GM21825 (cell line): ENCODE results near the gene MEIS1.

Experiments used
- ATAC-seq: cut with Tn5 transposase; IDR thresholded peaks from one replicate; pipeline ENCODE4 v1.9.1; 2021; ENCODE audit warnings: mild to moderate bottlenecking, moderate library complexity; ENCODE audit not compliant: unreplicated experiment

Gene MEIS1

DNA sequence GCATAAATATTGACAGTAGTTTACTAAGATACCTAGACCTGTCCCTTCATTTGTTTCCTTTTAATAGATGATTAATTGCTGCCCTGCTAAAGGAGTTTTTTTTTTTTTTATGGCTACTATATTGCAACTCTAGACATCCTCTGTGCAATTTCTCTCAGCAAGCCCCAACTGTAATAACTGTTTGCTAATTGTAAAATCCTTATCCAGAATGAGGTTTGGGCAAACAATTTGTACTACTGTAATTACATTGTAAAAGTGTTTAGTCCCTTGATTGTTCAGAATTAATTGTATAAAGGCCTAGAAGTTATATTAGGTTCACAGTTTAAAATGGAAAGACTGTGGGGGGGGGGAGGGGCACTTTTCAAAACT lies 3.7 kb upstream of the MEIS1 start:
- no peak for ATAC-seq

- ATAC-seq, result no peak
Measured at GRCh38 chr2:66431846-66432587, 2.9 kb upstream of the MEIS1 start.

- ATAC-seq, result no peak
Measured at GRCh38 chr2:66432801-66433694, 1.9 kb upstream of the MEIS1 start.

GRCh38 chr2:66433695-66433944 lies 1.3 kb upstream of the MEIS1 start:
- ATAC-seq, result no peak

DNA sequence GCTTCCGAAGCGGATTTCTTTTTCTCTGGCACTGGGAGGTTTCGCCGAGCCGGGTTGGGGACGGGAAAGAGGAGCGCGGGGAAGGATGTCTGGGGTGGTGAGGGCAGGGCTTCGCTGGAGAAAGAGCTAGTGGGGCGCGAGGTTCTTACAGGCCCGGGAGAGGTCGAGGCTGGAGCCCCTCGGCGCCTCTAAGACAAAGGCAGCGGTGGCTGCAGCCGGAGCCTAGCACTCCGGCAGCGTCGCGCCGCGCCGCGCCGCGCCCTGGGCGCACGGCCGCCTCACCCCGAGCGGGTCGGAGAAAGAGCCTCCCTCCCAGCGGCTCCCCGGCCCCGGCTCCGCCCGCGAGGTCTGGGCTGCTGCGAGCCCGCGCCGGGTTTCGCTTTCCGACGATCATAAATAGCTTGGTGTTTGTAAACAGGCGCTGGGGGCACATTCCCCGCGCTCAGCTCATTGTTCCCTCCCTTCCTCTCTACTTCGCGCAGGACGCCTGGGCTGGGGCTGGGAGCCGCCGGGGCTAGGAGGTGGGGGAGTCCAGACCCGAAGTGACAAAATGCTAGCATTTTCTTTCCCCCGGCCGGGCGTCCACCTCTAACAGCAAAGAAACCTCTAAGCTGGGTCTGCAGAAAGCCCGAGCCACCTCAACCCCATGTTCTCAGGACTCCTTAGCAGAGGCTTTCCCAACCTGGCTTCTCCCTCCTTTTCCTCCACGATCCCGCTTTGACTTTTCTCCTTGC lies 813 bp upstream of the MEIS1 start:
- ATAC-seq, result no peak

- no peak for ATAC-seq
Measured at GRCh38 chr2:66435549-66435875, 587 bp downstream of the MEIS1 start.

GRCh38 chr2:66435963-66436362 lies 1.0 kb downstream of the MEIS1 start:
- no peak for ATAC-seq

GRCh38 chr2:66436581-66437001 lies 1.7 kb downstream of the MEIS1 start:
- ATAC-seq, result no peak

GRCh38 chr2:66437109-66437690 lies 2.3 kb downstream of the MEIS1 start:
- ATAC-seq, result no peak

DNA sequence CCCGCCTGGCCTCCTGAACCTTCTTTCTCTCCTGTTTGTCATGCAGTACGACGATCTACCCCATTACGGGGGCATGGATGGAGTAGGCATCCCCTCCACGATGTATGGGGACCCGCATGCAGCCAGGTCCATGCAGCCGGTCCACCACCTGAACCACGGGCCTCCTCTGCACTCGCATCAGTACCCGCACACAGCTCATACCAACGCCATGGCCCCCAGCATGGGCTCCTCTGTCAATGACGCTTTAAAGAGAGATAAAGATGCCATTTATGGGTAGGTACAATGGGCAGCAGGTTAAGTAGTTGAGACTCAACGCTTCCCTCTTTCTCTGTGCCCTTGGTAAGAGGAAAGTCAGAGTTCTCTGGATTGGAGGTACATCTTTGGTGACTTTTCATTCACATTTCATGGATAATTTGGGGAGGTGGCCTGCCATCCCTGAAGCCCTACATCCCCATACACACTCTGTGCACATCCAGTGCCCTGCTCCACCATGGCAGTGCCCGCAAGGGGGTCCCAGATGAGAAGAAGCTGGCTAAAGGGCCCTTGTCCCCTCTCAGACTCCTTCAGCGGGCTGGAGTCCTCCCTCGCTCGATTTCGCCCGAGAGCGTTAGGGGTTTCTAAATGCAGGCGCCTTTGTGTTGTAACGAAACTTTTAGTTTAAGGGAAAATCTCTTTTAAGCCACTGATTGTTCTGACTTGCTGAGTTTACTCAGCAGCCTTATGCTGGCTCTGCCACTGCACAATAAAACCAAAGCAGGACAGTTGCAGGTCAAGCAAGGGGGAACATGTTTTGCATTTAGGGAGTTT lies 3.0 kb downstream of the MEIS1 start:
- ATAC-seq, result no peak

DNA sequence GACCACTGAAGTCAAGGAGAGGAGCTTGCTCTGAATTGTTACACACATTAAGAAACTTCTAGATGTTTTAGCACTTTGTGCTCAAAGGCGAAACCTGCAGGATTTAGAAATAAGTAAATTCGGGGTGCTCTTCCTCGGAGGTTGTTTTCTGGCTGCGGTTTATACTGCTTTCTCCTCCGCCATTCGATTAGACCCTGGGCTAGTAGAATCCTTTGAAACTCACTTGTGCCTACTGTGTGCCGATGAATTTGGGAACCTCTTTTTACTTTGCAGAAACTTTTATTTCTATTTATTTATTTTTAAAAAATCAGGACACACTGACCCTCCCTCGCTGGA lies 3.5 kb downstream of the MEIS1 start:
- no peak for ATAC-seq

GRCh38 chr2:66438891-66439811 lies 4.2 kb downstream of the MEIS1 start:
- no peak for ATAC-seq

- ATAC-seq, result no peak
Measured at GRCh38 chr2:66439812-66440542, 5.1 kb downstream of the MEIS1 start.

- no peak for ATAC-seq
Measured at GRCh38 chr2:66440708-66441497, 6.0 kb downstream of the MEIS1 start.

DNA sequence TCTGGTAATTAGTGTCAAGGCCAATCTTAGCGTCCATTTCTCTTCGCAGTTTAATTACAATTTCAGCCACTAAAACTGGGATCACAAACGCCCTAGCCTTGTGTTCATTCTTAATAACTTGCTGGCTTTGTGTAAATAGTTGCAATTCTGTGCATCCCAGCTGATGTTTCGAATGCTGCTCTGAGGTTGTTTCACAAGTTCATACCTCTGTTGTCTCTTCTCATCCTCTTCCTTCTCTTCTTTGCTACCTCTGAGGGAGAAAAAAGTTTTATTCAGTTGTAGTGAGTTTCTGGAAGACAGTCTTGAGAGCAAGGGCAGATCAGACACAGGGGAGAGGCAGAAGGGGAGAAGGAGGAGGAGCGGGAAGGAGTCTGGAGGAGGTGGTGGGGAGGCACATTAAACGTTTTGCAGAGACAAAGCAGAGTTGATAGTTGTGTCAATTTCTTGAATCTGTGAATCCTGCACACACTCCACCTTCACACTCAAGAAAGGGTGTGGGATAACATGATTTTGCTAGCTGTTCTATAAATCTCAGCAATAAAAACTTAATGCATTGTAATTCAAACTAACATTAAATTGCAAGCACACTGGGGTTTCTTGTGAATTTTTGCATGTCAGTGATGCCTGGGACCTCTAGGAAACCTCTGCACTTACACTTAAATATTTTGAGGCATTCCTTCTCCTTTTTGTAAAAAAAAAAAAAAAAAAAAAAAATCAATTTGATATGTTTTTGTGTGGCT lies 6.8 kb downstream of the MEIS1 start:
- ATAC-seq, result no peak

GRCh38 chr2:66442516-66443185 lies 7.7 kb downstream of the MEIS1 start:
- no peak for ATAC-seq
